ENCODE measurements around the gene SFTA2.

DNA sequence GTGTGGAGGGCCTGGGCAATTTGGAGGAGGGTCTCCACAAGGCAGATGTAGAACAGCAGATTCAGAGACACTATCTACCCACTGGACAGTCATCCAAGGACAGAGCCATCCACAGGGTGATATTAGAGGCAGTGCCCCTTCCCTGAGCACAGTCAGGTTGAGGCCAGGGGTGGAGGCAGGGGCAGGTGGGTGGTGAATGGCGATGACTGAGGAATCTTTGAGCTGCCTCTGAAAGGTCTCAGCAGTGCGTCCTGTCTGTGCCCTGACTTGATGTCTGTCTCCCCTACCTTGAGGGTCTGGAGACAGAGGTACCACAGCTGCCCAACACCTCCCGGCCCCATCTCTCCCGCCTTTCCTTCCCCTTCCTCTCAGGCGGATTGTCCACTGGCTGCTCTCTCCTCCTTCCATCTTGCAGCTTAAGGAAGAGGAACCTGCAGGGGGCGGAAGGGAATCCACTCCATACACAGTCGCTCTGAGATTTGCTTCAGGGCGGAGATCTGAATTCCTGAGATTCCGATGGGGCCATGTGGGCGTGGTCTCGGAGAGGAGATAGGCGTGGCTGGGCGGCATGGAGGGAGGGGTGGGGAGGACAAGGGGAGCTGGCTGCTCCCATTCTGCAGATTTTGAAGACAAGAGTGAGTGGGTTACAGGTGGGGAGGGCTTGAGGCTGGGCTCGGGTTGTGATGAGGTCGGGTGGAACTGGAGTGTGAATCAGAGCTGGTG lies 10.5 kb upstream of the SFTA2 start:
- TF ChIP-seq, protein P1, sequence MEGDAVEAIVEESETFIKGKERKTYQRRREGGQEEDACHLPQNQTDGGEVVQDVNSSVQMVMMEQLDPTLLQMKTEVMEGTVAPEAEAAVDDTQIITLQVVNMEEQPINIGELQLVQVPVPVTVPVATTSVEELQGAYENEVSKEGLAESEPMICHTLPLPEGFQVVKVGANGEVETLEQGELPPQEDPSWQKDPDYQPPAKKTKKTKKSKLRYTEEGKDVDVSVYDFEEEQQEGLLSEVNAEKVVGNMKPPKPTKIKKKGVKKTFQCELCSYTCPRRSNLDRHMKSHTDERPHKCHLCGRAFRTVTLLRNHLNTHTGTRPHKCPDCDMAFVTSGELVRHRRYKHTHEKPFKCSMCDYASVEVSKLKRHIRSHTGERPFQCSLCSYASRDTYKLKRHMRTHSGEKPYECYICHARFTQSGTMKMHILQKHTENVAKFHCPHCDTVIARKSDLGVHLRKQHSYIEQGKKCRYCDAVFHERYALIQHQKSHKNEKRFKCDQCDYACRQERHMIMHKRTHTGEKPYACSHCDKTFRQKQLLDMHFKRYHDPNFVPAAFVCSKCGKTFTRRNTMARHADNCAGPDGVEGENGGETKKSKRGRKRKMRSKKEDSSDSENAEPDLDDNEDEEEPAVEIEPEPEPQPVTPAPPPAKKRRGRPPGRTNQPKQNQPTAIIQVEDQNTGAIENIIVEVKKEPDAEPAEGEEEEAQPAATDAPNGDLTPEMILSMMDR (IDR thresholded peaks at IDR 0.05): peak; percentile 67
- TF ChIP-seq RAD21 (IDR thresholded peaks at IDR 0.05; ENCODE audit: low read length) (peak; percentile 35), RXRA (IDR thresholded peaks at IDR 0.05; ENCODE audit: borderline replicate concordance, low read depth) (no peak), EZH2phosphoT487 (IDR thresholded peaks at IDR 0.05; ENCODE audit: borderline replicate concordance, low read depth) (no peak), FOXJ3 (CRISPR knock-in tag; IDR thresholded peaks at IDR 0.05) (no peak), EP300 (IDR thresholded peaks at IDR 0.05; ENCODE audit: borderline replicate concordance in 1 of 2, low read depth in 1 of 2, low read length in 1 of 2) (no peak), RFX5 (IDR thresholded peaks at IDR 0.05; ENCODE audit: low read length) (no peak), TAF1 (IDR thresholded peaks at IDR 0.05; ENCODE audit: borderline replicate concordance, low read depth, low read length) (peak; percentile 29; the same call in 1 of the 2 replicates), POLR2AphosphoS5 (IDR thresholded peaks at IDR 0.05; ENCODE audit: low read depth, low read length) (no peak), MXI1 (IDR thresholded peaks at IDR 0.05; ENCODE audit: low read depth, low read length) (no peak)
- TF ChIP-seq, protein P2, sequence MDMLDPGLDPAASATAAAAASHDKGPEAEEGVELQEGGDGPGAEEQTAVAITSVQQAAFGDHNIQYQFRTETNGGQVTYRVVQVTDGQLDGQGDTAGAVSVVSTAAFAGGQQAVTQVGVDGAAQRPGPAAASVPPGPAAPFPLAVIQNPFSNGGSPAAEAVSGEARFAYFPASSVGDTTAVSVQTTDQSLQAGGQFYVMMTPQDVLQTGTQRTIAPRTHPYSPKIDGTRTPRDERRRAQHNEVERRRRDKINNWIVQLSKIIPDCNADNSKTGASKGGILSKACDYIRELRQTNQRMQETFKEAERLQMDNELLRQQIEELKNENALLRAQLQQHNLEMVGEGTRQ (IDR thresholded peaks at IDR 0.05; ENCODE audit: borderline replicate concordance, low read depth, low read length): no peak
